SK-N-SH (cell line): ENCODE data around the gene CENPF. TPM values are rescaled to one million over a fixed set of nuclear protein-coding genes. Genes with fewer than 3 reads are reported as not detected.

Source experiments
- CTCF ChIA-PET: fragments of 300-600, 350-600 bp; formaldehyde crosslinking; extraction: SDS; loops from one replicate; lab custom pipeline; 2021; lab: Yijun Ruan, JAX
- POLR2A ChIA-PET: fragments of 350-600 bp; sonication (Branson Sonifier 250); formaldehyde crosslinking; extraction: SDS; loops from one replicate; lab custom pipeline; 2020; ENCODE audit warnings: antibody characterized with exemption, inconsistent platforms; lab: Yijun Ruan, JAX
- DNase-seq: peaks from one replicate; pipeline ENCODE4 v3.0.0; 2012
- H2AFZ ChIP-seq: fragments of 200-600 bp; sonication (generic); 2 replicates; pipeline ENCODE4 v1.8.1; 2016; ENCODE audit warnings: antibody characterized with exemption, mild to moderate bottlenecking, low read depth
- H3F3A ChIP-seq: fragments of 200-600 bp; sonication (generic); replicated peaks from 2 replicates; pipeline ENCODE3; 2016; ENCODE audit warnings: antibody characterized with exemption, mild to moderate bottlenecking; ENCODE audit not compliant: insufficient read depth
- H3K27ac ChIP-seq, 2 experiments: fragments of 200-500 bp in 1 of 2; fragments of 200-600 bp in 1 of 2; sonication (Bioruptor generic) in 1 of 2; sonication (generic), shearing (Covaris generic) in 1 of 2; 2 replicates each; pipeline versions ENCODE4 v1.5.1 to v1.6.1; 2014 to 2016; ENCODE audit warnings: low read depth in 2 of 2, inconsistent platforms in 1 of 2, low read length in 1 of 2, mild to moderate bottlenecking in 1 of 2, mixed read lengths in 1 of 2
- H3K27me3 ChIP-seq: fragments of 200-600 bp; sonication (generic), shearing (Covaris generic); 2 replicates; pipeline ENCODE4 v1.6.1; 2016; ENCODE audit warnings: mixed run types; ENCODE audit not compliant: insufficient read depth
- H3K36me3 ChIP-seq, 2 experiments: fragments of 200-500 bp in 1 of 2; fragments of 200-600 bp in 1 of 2; sonication (Bioruptor generic) in 1 of 2; sonication (generic) in 1 of 2; replicated peaks in 1 of 2; 2 replicates each; pipeline versions ENCODE3 to v1.5.1; 2014 to 2016; ENCODE audit warnings: low read length in 1 of 2, mild to moderate bottlenecking in 1 of 2; ENCODE audit not compliant: insufficient read depth in 2 of 2, control insufficient read depth in 1 of 2
- H3K4me1 ChIP-seq, 2 experiments: fragments of 200-500 bp in 1 of 2; fragments of 200-600 bp in 1 of 2; sonication (Bioruptor generic) in 1 of 2; sonication (generic), shearing (Covaris generic) in 1 of 2; 2 replicates each; pipeline versions ENCODE4 v1.5.1 to v1.6.1; 2014 to 2016; ENCODE audit warnings: low read depth in 1 of 2, low read length in 1 of 2, mixed run types in 1 of 2; ENCODE audit not compliant: insufficient read depth in 2 of 2, control insufficient read depth in 1 of 2
- H3K4me2 ChIP-seq: fragments of 200-600 bp; sonication (generic), shearing (Covaris generic); 2 replicates; pipeline ENCODE4 v1.6.1; 2017; ENCODE audit warnings: mixed run types
- H3K4me3 ChIP-seq, 2 experiments: fragments of 200-500 bp in 1 of 2; fragments of 200-600 bp in 1 of 2; sonication (Bioruptor generic) in 1 of 2; sonication (generic), shearing (Covaris generic) in 1 of 2; 2 replicates each; pipeline versions ENCODE4 v1.5.1 to v1.8.1; 2014 to 2016; ENCODE audit warnings: low read depth in 2 of 2, inconsistent platforms in 1 of 2, low read length in 1 of 2, mild to moderate bottlenecking in 1 of 2, mixed read lengths in 1 of 2, moderate library complexity in 1 of 2
- H3K79me2 ChIP-seq: fragments of 200-600 bp; sonication (generic); 2 replicates; pipeline ENCODE4 v1.8.1; 2017; ENCODE audit warnings: mild to moderate bottlenecking; ENCODE audit not compliant: insufficient read depth
- H3K9ac ChIP-seq: fragments of 200-600 bp; sonication (generic); 2 replicates; pipeline ENCODE4 v1.6.1; 2017; ENCODE audit warnings: mixed run types
- H3K9me2 ChIP-seq: fragments of 200-600 bp; sonication (generic); 2 replicates; pipeline ENCODE4 v1.6.1; 2017; ENCODE audit warnings: mixed run types
- H3K9me3 ChIP-seq: fragments of 200-600 bp; sonication (generic); 2 replicates; pipeline ENCODE4 v1.6.1; 2017; ENCODE audit warnings: mixed run types, mild to moderate bottlenecking, moderate library complexity
- H4K20me1 ChIP-seq: fragments of 200-600 bp; sonication (generic); 2 replicates; pipeline ENCODE4 v1.6.1; 2017; ENCODE audit warnings: mild to moderate bottlenecking, mixed run types; ENCODE audit not compliant: insufficient read depth
- CHD2 ChIP-seq: fragments of 150-350 bp; IDR thresholded peaks from 2 replicates; pipeline ENCODE4 v1.6.1; 2018; ENCODE audit warnings: low read length; ENCODE audit not compliant: partially characterized antibody
- ELF1 ChIP-seq: IDR thresholded peaks from 2 replicates; pipeline ENCODE4 v1.4.0; 2012
- EZH2phosphoT487 ChIP-seq: fragments of 200-600 bp; sonication (generic); IDR thresholded peaks from 2 replicates; pipeline ENCODE4 v1.6.1; 2017; ENCODE audit warnings: low read depth, mixed run types, mild to moderate bottlenecking, antibody characterized with exemption, moderate library complexity, borderline replicate concordance
- FOSL2 ChIP-seq: IDR thresholded peaks from 2 replicates; pipeline ENCODE4 v1.4.0; 2012; ENCODE audit warnings: low read depth, mild to moderate bottlenecking, moderate library complexity, borderline replicate concordance
- FOXM1 ChIP-seq: IDR thresholded peaks from 2 replicates; pipeline ENCODE4 v1.4.0; 2012; ENCODE audit warnings: low read depth, mild to moderate bottlenecking
- GATA2 ChIP-seq: sonication (generic); formaldehyde crosslinking; IDR thresholded peaks from 2 replicates; pipeline ENCODE4 v1.5.0; 2020; ENCODE audit warnings: mild to moderate bottlenecking, missing genetic modification reagents
- MEF2A ChIP-seq: IDR thresholded peaks from 2 replicates; pipeline ENCODE4 v1.4.0; 2012; ENCODE audit warnings: low read depth, borderline replicate concordance
- NFIC ChIP-seq: IDR thresholded peaks from 2 replicates; pipeline ENCODE4 v1.4.0; 2012; ENCODE audit warnings: borderline replicate concordance
- RXRA ChIP-seq: IDR thresholded peaks from 2 replicates; pipeline ENCODE4 v1.4.0; 2012; ENCODE audit warnings: low read depth, mild to moderate bottlenecking, borderline replicate concordance
- SIN3A ChIP-seq: IDR thresholded peaks from 2 replicates; pipeline ENCODE4 v1.6.1; 2012; ENCODE audit warnings: low read depth, mild to moderate bottlenecking, low read length, moderate library complexity, borderline replicate concordance
- WGBS: methylation state at CpG from one replicate; pipeline ENCODE4 v1.1.6; 2017; ENCODE audit warnings: low lambda C conversion rate; 5-methylcytosine and 5-hydroxymethylcytosine counted together
- polyA plus RNA-seq, 3 experiments: library from polyadenylated mRNA; depleted of rRNA; stranded (reverse); fragments of >200 nt; gene quantifications; 2 replicates each; pipeline ENCODE4 v1.2.3, GENCODE V29; 2012
- TF ChIP-seq, protein P1 (sequence below): IDR thresholded peaks from 2 replicates; pipeline ENCODE4; 2012
- TF ChIP-seq, protein P2 (sequence below): fragments of 150-350 bp; IDR thresholded peaks from 2 replicates; pipeline ENCODE4 v1.6.1; 2016; ENCODE audit warnings: mild to moderate bottlenecking, low read depth, low read length
- TF ChIP-seq, protein P3 (sequence below): IDR thresholded peaks from 2 replicates; pipeline ENCODE4 v1.4.0; 2012; ENCODE audit warnings: low read depth, borderline replicate concordance

The CENPF gene
- polyA plus RNA-seq, 1 of the 3 experiments (the other 2 are of a cell fraction): 14.5 TPM

DNA sequence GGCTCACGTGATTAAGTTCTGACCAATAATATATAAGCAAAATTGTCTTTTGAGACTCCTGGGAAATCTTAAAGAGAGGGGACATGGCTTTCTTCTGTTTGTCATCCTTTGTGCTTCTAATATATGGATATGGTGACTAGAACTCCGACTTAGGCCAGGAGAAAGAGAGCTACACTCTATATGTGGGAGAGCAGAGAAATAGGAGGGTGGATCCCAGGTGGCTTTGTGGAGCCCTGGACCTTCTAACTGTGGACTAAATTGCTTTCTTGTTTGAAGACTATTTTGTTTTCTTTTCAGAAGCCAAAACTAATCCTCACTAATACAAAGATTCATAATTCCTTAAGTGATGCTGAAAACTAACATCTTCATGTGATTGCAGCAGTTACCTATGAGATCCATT, 75.0 kb downstream of the CENPF start (continued):
- TF ChIP-seq NFIC (no peak), ELF1 (no peak), FOXM1 (no peak), SIN3A (no peak)

DNA sequence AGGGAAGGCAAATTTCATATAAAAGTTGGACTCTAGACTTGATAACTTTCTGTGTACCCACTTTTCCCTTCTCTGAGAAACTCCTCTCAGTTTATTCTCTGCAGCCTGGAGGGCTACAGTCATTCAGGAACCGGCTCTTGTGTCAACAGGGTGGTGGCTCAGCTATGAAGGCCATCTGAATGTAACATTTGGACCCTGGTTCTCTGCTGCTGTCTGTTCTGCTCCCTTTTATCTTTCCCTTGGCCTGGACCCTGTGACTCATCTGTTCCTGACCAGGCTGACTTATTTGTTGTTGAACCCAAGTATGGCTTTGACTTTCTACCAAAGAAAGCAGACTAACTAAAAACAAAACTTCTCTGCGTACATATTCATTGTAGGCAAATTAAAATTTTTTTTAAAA, 75.4 kb downstream of the CENPF start:
- CTCF ChIA-PET: interaction anchor here (1.2 kb wide), 1 partner anchor 9 kb away, joined by 3 read pairs; no protein-coding TSS in a partner anchor
- Histone ChIP-seq H3K4me1 (no peaks in the 10 kb centered on the region), H4K20me1 (no peaks in the 10 kb centered on the region), H3K27ac (no peak overlapping the region), H3K79me2 (no peaks in the 10 kb centered on the region), H3K4me3 (no peak overlapping the region), H3K36me3 (no peaks in the 10 kb centered on the region), H3K9me2 (no peaks in the 10 kb centered on the region), H3K9me3 (0 out of 2 replicates have a peak, but pooled peaks cover 3% of the 10 kb centered on the region), H3K4me2 (no peak overlapping the region), H3K27me3 (no peaks in the 10 kb centered on the region), H2AFZ (no peak overlapping the region), H3F3A (no peaks in the 10 kb centered on the region), H3K9ac (no peak overlapping the region)
- no peak for DNase-seq
- POLR2A ChIA-PET: no interaction called here
- 71% methylated on average over 2 of the region's 2 CpGs for WGBS
- TF ChIP-seq FOSL2 (no peak), ELF1 (no peak)
- TF ChIP-seq, protein P1, sequence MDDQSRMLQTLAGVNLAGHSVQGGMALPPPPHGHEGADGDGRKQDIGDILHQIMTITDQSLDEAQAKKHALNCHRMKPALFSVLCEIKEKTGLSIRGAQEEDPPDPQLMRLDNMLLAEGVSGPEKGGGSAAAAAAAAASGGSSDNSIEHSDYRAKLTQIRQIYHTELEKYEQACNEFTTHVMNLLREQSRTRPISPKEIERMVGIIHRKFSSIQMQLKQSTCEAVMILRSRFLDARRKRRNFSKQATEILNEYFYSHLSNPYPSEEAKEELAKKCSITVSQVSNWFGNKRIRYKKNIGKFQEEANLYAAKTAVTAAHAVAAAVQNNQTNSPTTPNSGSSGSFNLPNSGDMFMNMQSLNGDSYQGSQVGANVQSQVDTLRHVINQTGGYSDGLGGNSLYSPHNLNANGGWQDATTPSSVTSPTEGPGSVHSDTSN: no peak

DNA sequence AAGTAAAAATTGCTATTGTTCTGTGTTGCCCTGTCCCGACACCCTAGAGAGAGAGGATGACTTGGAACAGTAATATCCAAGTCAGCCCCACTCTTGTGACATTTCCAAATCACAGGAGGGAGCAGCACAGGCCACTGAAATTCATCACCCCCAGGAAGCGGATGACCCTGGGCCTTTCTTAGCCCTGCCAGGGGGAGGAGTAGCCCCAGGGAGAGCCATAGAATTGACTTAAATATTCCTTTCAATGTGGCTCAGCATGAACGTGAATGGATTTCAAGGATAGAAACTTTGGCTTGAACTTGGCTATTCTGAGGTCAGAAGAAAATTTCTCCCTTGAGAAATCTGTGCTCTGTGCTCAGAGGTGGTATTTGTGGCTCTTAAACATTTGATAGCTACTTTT, 80.6 kb downstream of the CENPF start:
- H3K79me2 ChIP-seq: no peaks in the 10 kb centered on the region
- ChIA-PET CTCF (no interaction called here), POLR2A (no interaction called here)
- no peaks in the 10 kb centered on the region for H3F3A ChIP-seq
- no peak for DNase-seq
- WGBS: 74% methylated on average over 3 of the region's 3 CpGs
- no peaks in the 10 kb centered on the region for H3K9me3 ChIP-seq
- no peaks in the 10 kb centered on the region for H3K9me2 ChIP-seq
- H3K4me1 ChIP-seq: no peaks in the 10 kb centered on the region; a peak in 1 of 4 replicates
- no peaks in the 10 kb centered on the region for H4K20me1 ChIP-seq
- no peaks in the 10 kb centered on the region for H3K36me3 ChIP-seq
- TF ChIP-seq GATA2 (CRISPR knock-in tag) (no peak), EZH2phosphoT487 (no peak), CHD2 (no peak), MEF2A (no peak), RXRA (no peak), ELF1 (no peak)
- TF ChIP-seq, protein P2, sequence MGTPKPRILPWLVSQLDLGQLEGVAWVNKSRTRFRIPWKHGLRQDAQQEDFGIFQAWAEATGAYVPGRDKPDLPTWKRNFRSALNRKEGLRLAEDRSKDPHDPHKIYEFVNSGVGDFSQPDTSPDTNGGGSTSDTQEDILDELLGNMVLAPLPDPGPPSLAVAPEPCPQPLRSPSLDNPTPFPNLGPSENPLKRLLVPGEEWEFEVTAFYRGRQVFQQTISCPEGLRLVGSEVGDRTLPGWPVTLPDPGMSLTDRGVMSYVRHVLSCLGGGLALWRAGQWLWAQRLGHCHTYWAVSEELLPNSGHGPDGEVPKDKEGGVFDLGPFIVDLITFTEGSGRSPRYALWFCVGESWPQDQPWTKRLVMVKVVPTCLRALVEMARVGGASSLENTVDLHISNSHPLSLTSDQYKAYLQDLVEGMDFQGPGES: no peak
- TF ChIP-seq, protein P3, sequence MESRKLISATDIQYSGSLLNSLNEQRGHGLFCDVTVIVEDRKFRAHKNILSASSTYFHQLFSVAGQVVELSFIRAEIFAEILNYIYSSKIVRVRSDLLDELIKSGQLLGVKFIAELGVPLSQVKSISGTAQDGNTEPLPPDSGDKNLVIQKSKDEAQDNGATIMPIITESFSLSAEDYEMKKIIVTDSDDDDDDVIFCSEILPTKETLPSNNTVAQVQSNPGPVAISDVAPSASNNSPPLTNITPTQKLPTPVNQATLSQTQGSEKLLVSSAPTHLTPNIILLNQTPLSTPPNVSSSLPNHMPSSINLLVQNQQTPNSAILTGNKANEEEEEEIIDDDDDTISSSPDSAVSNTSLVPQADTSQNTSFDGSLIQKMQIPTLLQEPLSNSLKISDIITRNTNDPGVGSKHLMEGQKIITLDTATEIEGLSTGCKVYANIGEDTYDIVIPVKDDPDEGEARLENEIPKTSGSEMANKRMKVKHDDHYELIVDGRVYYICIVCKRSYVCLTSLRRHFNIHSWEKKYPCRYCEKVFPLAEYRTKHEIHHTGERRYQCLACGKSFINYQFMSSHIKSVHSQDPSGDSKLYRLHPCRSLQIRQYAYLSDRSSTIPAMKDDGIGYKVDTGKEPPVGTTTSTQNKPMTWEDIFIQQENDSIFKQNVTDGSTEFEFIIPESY: no peak
- H3K27me3 ChIP-seq: no peaks in the 10 kb centered on the region
- no peak overlapping the region for H3K4me3 ChIP-seq
- H3K9ac ChIP-seq: no peak overlapping the region
- H3K27ac ChIP-seq: no peak overlapping the region
- no peak overlapping the region for H2AFZ ChIP-seq
- H3K4me2 ChIP-seq: no peak overlapping the region
